Testis (tissue), 3 donors: Measurements from ENCODE around the gene CPA4. TPM values are rescaled to one million over a fixed set of nuclear protein-coding genes. Genes with fewer than 3 reads are reported as not detected.

Source experiments
- DNase-seq: peaks from one replicate; pipeline ENCODE4 v3.0.0-alpha.2; 2019
- H3K27ac ChIP-seq, 2 donors: fragments of 200-600 bp; sonication (generic); one replicate each; pipeline ENCODE4 v1.5.1; 2019
- H3K27me3 ChIP-seq: fragments of 200-600 bp; sonication (generic); one replicate; pipeline ENCODE4 v1.5.1; 2019
- H3K36me3 ChIP-seq: fragments of 200-600 bp; sonication (generic); one replicate; pipeline ENCODE4 v1.5.1; 2017; ENCODE audit warnings: low read depth; ENCODE audit errors: missing control alignments
- H3K4me1 ChIP-seq: fragments of 200-600 bp; sonication (generic); one replicate; pipeline ENCODE4 v1.5.1; 2019
- H3K4me3 ChIP-seq, 2 donors: fragments of 200-600 bp; sonication (generic); one replicate each; pipeline ENCODE4 v1.5.1; 2017 to 2019
- H3K9me3 ChIP-seq: fragments of 200-600 bp; sonication (generic); one replicate; pipeline ENCODE4 v1.5.1; 2017
- POLR2A ChIP-seq: fragments of 450-650 bp; IDR thresholded peaks from one replicate; pipeline ENCODE4 v1.6.1; 2017; ENCODE audit warnings: antibody characterized with exemption, mild to moderate bottlenecking, moderate library complexity
- WGBS, 2 donors: methylation state at CpG; one replicate each; pipeline ENCODE4 v1.1.5; 2018; 5-methylcytosine and 5-hydroxymethylcytosine counted together
- intact Hi-C: fragments of 100-400 bp; cut with DNase I; formaldehyde crosslinking; loops from one replicate; pipeline ENCODE4 v1.15.1; 2023; ENCODE audit warnings: low total_unique reads
- polyA plus RNA-seq: library from polyadenylated mRNA; stranded (reverse); fragments of 350-450 nt; fragmentation: Illumina TruSeq; extraction: RNeasy Lipid Tissue Mini Kit (QIAGEN cat#74804); gene quantifications from one replicate; pipeline ENCODE4 v1.2.3, GENCODE V29; 2014; ENCODE audit warnings: low read depth, low replicate concordance; ENCODE audit not compliant: insufficient read depth
- total RNA-seq, 2 donors: library from RNA; depleted of rRNA; stranded (reverse); fragments of >200 nt; gene quantifications; one replicate each; pipeline ENCODE4 v1.2.3, GENCODE V29; 2016
- TF ChIP-seq, protein P1 (sequence below), 3 experiments: fragments of 450-650 bp in 2 of 3; fragments of 200-600 bp in 1 of 3; sonication (generic) in 1 of 3; IDR thresholded peaks; one replicate each; pipeline ENCODE4 v1.5.1; 2016 to 2019; ENCODE audit warnings: antibody characterized with exemption in 3 of 3, mild to moderate bottlenecking in 2 of 3, moderate library complexity in 1 of 3

Gene CPA4
- total and polyA plus RNA-seq, 3 donors from 2014 or later: 0.31 to 0.94 (median 0.68) TPM

GRCh38 chr7:130371046-130371445 is 78.1 kb downstream of the CPA4 start:
- intact Hi-C loops: no loop called here
- DNase-seq: peak; percentile 51
- Histone ChIP-seq H3K27me3 (no peaks in the 10 kb centered on the region), H3K27ac (no peak overlapping the region), H3K36me3 (no peaks in the 10 kb centered on the region), H3K4me3 (no peak overlapping the region), H3K4me1 (peaks cover 45% of the 10 kb centered on the region), H3K9me3 (no peaks in the 10 kb centered on the region)
- TF ChIP-seq POLR2A: no peak
- TF ChIP-seq, protein P1, sequence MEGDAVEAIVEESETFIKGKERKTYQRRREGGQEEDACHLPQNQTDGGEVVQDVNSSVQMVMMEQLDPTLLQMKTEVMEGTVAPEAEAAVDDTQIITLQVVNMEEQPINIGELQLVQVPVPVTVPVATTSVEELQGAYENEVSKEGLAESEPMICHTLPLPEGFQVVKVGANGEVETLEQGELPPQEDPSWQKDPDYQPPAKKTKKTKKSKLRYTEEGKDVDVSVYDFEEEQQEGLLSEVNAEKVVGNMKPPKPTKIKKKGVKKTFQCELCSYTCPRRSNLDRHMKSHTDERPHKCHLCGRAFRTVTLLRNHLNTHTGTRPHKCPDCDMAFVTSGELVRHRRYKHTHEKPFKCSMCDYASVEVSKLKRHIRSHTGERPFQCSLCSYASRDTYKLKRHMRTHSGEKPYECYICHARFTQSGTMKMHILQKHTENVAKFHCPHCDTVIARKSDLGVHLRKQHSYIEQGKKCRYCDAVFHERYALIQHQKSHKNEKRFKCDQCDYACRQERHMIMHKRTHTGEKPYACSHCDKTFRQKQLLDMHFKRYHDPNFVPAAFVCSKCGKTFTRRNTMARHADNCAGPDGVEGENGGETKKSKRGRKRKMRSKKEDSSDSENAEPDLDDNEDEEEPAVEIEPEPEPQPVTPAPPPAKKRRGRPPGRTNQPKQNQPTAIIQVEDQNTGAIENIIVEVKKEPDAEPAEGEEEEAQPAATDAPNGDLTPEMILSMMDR (IDR thresholded peaks at IDR 0.05): no peak
- 75 to 91% methylated on average over 2 to 3 of the region's 3 CpGs for WGBS, 2 donors

DNA sequence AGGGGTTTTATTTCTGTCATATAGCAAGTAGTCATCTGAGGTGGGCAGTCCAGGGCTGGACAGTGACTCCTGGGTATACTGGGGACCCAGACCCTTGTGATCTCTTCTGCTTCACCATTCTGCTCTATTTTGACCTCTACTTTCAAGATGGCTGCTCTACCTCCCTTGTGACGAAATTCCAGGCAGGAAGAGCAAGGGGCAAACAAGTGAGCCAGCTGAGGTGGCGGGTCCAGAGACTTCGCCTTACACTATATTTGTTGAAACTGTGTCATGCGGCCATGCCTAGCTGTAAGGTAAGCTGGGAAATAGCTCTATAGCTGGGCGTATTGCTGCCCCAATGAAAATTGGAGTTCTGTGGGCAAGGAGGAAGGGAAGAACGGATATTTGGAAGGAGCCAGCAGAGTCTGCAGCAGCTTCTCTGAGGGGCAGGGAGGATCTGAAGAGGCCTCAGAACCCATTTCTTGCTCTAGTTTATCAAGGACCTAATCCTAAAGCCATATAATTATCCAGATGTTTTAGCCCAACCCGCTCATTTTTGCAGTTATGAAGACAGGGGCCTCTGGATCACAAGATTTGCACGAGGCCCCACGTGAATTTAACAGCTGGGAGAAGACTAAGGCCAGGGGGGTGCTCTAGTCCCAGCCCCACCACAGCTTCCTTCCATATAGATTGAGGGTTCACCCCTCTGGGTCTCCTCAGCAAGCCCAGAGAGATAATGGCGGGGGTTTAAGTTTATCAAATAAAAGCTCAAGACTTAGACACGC is 79.6 kb downstream of the CPA4 start:
- no peak overlapping the region for H3K4me3 ChIP-seq
- no peak for DNase-seq
- intact Hi-C loops: no loop called here
- no peak for TF ChIP-seq POLR2A
- TF ChIP-seq, protein P1 (IDR thresholded peaks at IDR 0.05): no peak
- WGBS, 2 donors: 84 to 87% methylated on average over 11 of the region's 11 CpGs
- H3K4me1 ChIP-seq: peaks cover 39% of the 10 kb centered on the region
- no peaks in the 10 kb centered on the region for H3K9me3 ChIP-seq
- no peaks in the 10 kb centered on the region for H3K36me3 ChIP-seq
- H3K27ac ChIP-seq: peak overlapping the region; percentile 81 to 91
- H3K27me3 ChIP-seq: no peaks in the 10 kb centered on the region

Other genes with a start within 250 kb of the CPA4 start
- 10 to 100 TPM; 22.3 to 30.2 TPM for gene ZC3HC1, start 241.8 kb upstream of the CPA4 start, total RNA-seq
- gene ZC3HC1, start 241.8 kb upstream of the CPA4 start, polyA plus RNA-seq: 40.2 TPM
- gene KLHDC10, start 222.6 kb upstream of the CPA4 start, total RNA-seq: 10 to 100 TPM; 38.4 to 44.3 TPM
- 122 TPM for gene KLHDC10, start 222.6 kb upstream of the CPA4 start, polyA plus RNA-seq
- gene TMEM209, start 87.8 kb upstream of the CPA4 start, total RNA-seq: 10 to 100 TPM; 28.4 to 37.5 TPM
- 33.8 TPM for gene TMEM209, start 87.8 kb upstream of the CPA4 start, polyA plus RNA-seq
- 10 to 100 TPM; 17.8 to 34.8 TPM for gene SSMEM1, start 85.3 kb upstream of the CPA4 start, total RNA-seq
- gene SSMEM1, start 85.3 kb upstream of the CPA4 start, polyA plus RNA-seq: 61.0 TPM
- 1 to 10 TPM; 1.4 to 2.4 TPM for gene CPA2, start 26.3 kb upstream of the CPA4 start, total RNA-seq
- 1.1 TPM for gene CPA2, start 26.3 kb upstream of the CPA4 start, polyA plus RNA-seq
- gene CPA5, start 51.7 kb downstream of the CPA4 start, total RNA-seq: 10 to 100 TPM; 11.5 to 46.7 TPM
- gene CPA5, start 51.7 kb downstream of the CPA4 start, polyA plus RNA-seq: 59.4 TPM
- gene CPA1, start 87.3 kb downstream of the CPA4 start, total RNA-seq: 1 to 10 TPM; 3.0 to 3.9 TPM
- gene CPA1, start 87.3 kb downstream of the CPA4 start, polyA plus RNA-seq: 2.5 TPM
- 10 to 100 TPM; 59.0 to 91.6 TPM for gene CEP41, start 147.9 kb downstream of the CPA4 start, total RNA-seq
- gene CEP41, start 147.9 kb downstream of the CPA4 start, polyA plus RNA-seq: 209 TPM
- gene MEST, start 198.9 kb downstream of the CPA4 start, total RNA-seq: 10 to 100 TPM; 32.5 to 36.5 TPM
- 65.2 TPM for gene MEST, start 198.9 kb downstream of the CPA4 start, polyA plus RNA-seq